Measurements from ENCODE around the gene DERL3.

DERL3 gene

GRCh38 chr22:23828800-23829680 lies 9.8 kb downstream of the DERL3 start:
- DNase-seq: no peak

- DNase-seq: no peak
Measured at GRCh38 chr22:23827351-23827995, 11.3 kb downstream of the DERL3 start.

- no peak for DNase-seq
Measured at GRCh38 chr22:23826510-23827350, 12.1 kb downstream of the DERL3 start.

- no peak for DNase-seq
Measured at GRCh38 chr22:23825246-23825905, 13.4 kb downstream of the DERL3 start.

GRCh38 chr22:23824476-23825245 lies 14.1 kb downstream of the DERL3 start:
- DNase-seq: no peak

- DNase-seq: no peak
Measured at GRCh38 chr22:23823331-23823791, 15.4 kb downstream of the DERL3 start.

- no peak for DNase-seq
Measured at GRCh38 chr22:23822101-23822671, 16.6 kb downstream of the DERL3 start.

- DNase-seq: no peak
Measured at GRCh38 chr22:23820748-23821211, 18.0 kb downstream of the DERL3 start.

- no peak for DNase-seq
Measured at GRCh38 chr22:23818541-23818940, 20.3 kb downstream of the DERL3 start.

GRCh38 chr22:23817146-23817545 lies 21.7 kb downstream of the DERL3 start:
- no peak for DNase-seq

GRCh38 chr22:23816156-23816976 lies 22.4 kb downstream of the DERL3 start:
- DNase-seq: no peak

- no peak for DNase-seq
Measured at GRCh38 chr22:23815541-23816155, 23.2 kb downstream of the DERL3 start.

GRCh38 chr22:23812378-23812777 lies 26.4 kb downstream of the DERL3 start:
- no peak for DNase-seq

- DNase-seq: no peak
Measured at GRCh38 chr22:23806837-23807236, 32.0 kb downstream of the DERL3 start.

GRCh38 chr22:23804781-23805291 lies 34.0 kb downstream of the DERL3 start:
- no peak for DNase-seq

- DNase-seq: no peak
Measured at GRCh38 chr22:23803001-23803819, 35.6 kb downstream of the DERL3 start.

GRCh38 chr22:23801886-23802377 lies 36.9 kb downstream of the DERL3 start:
- DNase-seq: no peak

GRCh38 chr22:23801238-23801821 lies 37.5 kb downstream of the DERL3 start:
- no peak for DNase-seq
